AG04449 (cell line): ENCODE measurements around the gene TMEM94.

Experiments used
- CTCF ChIA-PET: fragments of 350-600 bp; formaldehyde crosslinking; extraction: SDS; loops from one replicate; lab custom pipeline; 2021; ENCODE audit warnings: antibody characterized with exemption; lab: Yijun Ruan, JAX
- POLR2A ChIA-PET: fragments of 400-600, 350-600 bp; formaldehyde crosslinking; extraction: SDS; loops from one replicate; lab custom pipeline; 2020; ENCODE audit warnings: antibody characterized with exemption, inconsistent platforms; lab: Yijun Ruan, JAX
- DNase-seq: peaks from one replicate; pipeline ENCODE4 v3.0.0-alpha.2; 2010; ENCODE audit warnings: low read depth, low spot score
- H3K4me3 ChIP-seq: 2 replicates; pipeline ENCODE4 v1.5.1; 2011; ENCODE audit warnings: low read depth, mild to moderate bottlenecking, control low read depth, low read length
- CTCF ChIP-seq: IDR thresholded peaks from one replicate; pipeline ENCODE4 v1.5.1; 2011; ENCODE audit warnings: mild to moderate bottlenecking, moderate library complexity, low read length, control low read depth, inconsistent platforms; ENCODE audit not compliant: insufficient read depth; ENCODE audit errors: missing control alignments

The TMEM94 gene

GRCh38 chr17:75456039-75456416 is 407 bp upstream of the TMEM94 start:
- TF ChIP-seq CTCF: no peak
- CTCF ChIA-PET: interaction anchor here (0.7 to 2.6 kb wide), 11 partner anchors 8 to 350 kb away, joined by 3 to 7 read pairs (median 4); partner anchors contain the start of genes MIF4GD, SMIM5 and TSEN54
- peak overlapping the region; percentile 48 for H3K4me3 ChIP-seq
- POLR2A ChIA-PET: interaction anchor here (0.6 to 2.2 kb wide), 6 partner anchors 25 to 167 kb away, joined by 3 to 9 read pairs (median 3); partner anchors contain the start of genes GRB2, SLC25A19 and TSEN54
- DNase-seq: no peak

DNA sequence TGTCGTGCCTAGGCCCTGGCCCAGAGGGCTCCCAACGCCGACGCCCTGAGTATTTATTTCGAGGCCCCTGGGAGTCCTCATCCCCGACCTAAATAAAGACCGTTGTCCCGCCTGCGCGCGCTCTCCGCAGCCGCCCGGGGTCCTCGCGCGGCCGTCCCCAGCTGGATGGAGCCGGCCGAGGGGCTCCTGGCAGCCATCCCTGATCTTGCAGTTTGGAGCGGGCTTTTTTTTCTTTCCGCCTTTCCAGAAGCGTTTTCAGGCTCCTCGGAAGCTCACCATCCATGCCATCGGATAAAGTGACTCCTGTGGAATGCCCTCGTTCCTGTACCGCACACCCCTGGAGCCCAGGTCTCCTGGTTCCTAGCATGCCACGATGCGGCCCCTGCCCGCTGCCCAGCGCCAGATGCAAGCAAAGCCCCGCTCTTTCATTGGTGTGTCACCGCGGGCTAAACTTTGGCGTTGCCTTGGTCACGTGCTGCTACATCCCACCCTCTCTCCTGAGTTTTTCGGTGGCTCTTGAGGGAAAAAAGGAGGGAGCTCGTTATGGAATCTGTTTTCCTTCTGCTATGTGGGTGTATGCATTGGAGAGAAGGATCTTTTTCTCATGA is 716 bp downstream of the TMEM94 start:
- no peak for TF ChIP-seq CTCF
- ChIA-PET CTCF (interaction anchor here (0.9 to 2.4 kb wide), 8 partner anchors 9 to 186 kb away, joined by 3 to 7 read pairs (median 3); partner anchors contain the start of genes MIF4GD and TSEN54), POLR2A (interaction anchor here (0.6 to 2.2 kb wide), 4 partner anchors 11 to 60 kb away, joined by 3 to 9 read pairs (median 4); partner anchors contain the start of gene TSEN54)
- DNase-seq: no peak
- H3K4me3 ChIP-seq: peak overlapping the region; percentile 87

DNA sequence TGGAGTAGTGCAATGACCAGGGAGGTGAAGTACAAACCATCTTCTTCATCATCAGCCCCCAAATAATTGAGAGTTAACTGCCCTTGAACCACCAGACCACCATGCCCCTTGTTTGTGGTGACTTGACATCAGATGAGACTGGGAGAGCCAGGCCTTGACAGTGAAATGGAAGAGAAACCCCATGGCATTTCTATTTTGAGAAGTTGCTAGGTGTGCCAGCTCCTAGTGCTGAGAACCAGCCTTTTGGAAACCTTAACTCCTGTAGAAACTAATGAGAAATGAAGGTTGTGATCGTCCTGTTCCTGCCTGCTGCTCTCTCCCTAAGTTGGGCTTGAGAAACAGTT is 2.8 kb downstream of the TMEM94 start:
- no peak overlapping the region for H3K4me3 ChIP-seq
- POLR2A ChIA-PET: no interaction called here
- TF ChIP-seq CTCF: no peak
- CTCF ChIA-PET: interaction anchor here (0.9 to 1.5 kb wide), 2 partner anchors 9 to 34 kb away, joined by 3 read pairs; no protein-coding TSS in a partner anchor
- no peak for DNase-seq

- CTCF ChIA-PET: interaction anchor here (0.7 to 1.5 kb wide), 3 partner anchors 9 to 34 kb away, joined by 3 read pairs; no protein-coding TSS in a partner anchor
- DNase-seq: no peak
- no peak overlapping the region for H3K4me3 ChIP-seq
- POLR2A ChIA-PET: no interaction called here
- TF ChIP-seq CTCF: no peak
Observed at GRCh38 chr17:75459590-75460267, 3.3 kb downstream of the TMEM94 start.

DNA sequence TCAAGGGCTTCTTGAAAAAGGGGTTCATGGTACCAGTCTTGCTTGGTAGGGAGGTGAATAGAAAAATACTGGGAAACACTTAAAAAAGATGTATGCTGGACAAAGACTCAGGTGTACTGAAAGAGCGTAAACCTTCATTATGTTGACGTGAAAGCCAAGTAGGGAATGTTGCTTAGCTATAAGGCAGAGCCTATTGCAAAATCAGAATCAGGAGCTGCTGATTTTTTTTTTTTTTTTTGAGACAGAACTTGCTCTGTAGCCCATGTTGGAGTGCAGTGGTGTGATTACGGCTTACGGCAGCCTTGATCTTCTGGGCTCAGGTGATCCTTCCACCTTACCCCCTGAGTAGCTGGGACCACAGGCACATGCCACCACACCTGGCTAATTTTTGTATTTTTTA is 3.9 kb downstream of the TMEM94 start:
- DNase-seq: no peak
- no peak overlapping the region for H3K4me3 ChIP-seq
- CTCF ChIA-PET: interaction anchor here (0.7 to 1.5 kb wide), 3 partner anchors 8 to 27 kb away, joined by 3 to 4 read pairs (median 3); no protein-coding TSS in a partner anchor
- no peak for TF ChIP-seq CTCF
- POLR2A ChIA-PET: no interaction called here

DNA sequence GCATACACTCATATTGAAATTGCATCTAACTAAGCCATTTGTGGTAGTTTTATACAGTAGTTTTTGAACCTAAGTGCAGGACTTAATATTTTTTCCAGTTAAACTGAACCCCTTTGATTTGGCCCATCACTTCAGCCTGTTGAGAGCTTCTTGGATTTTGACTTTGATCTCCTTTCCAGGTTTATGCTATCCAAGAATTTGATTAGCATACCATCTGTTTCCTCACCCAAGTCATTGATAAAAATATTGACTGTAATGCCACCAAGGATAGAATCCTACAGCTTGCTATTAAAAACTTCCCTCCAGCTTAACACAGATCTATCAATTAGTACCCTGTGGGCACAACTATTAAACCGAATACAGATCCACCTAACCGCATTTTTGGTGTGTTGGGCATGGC is 7.2 kb downstream of the TMEM94 start:
- ChIA-PET CTCF (interaction anchor here (1.2 to 1.5 kb wide), 2 partner anchors 11 to 24 kb away, joined by 3 read pairs; no protein-coding TSS in a partner anchor), POLR2A (no interaction called here)
- DNase-seq: no peak
- no peak for TF ChIP-seq CTCF
- no peak overlapping the region for H3K4me3 ChIP-seq
